NCI-H1048 (cell line): ENCODE results near the gene L3MBTL4.
"Not testable (repeated sequence)": the region's sequence is repeated elsewhere in the genome, so short reads cannot be mapped to it uniquely, and the experiment has no call there.

Experiments used
- DNase-seq: peaks from one replicate; lab custom pipeline; 2025; lab: John Stamatoyannopoulos, UW

L3MBTL4 gene

GRCh38 chr18:6185782-6186181, 228.9 kb downstream of the L3MBTL4 start:
- not testable (repeated sequence) for DNase-seq

GRCh38 chr18:6174983-6175745, 239.5 kb downstream of the L3MBTL4 start:
- no peak for DNase-seq

GRCh38 chr18:6170604-6171003, 244.1 kb downstream of the L3MBTL4 start:
- DNase-seq, result no peak

- DNase-seq, result no peak
Measured at GRCh38 chr18:6161549-6161948, 253.2 kb downstream of the L3MBTL4 start.

GRCh38 chr18:6159426-6159825, 255.3 kb downstream of the L3MBTL4 start:
- DNase-seq, result no peak

GRCh38 chr18:6158958-6159357, 255.8 kb downstream of the L3MBTL4 start:
- no peak for DNase-seq

- no peak for DNase-seq
Measured at GRCh38 chr18:6156446-6156845, 258.3 kb downstream of the L3MBTL4 start.

- no peak for DNase-seq
Measured at GRCh38 chr18:6155707-6156106, 259.0 kb downstream of the L3MBTL4 start.

GRCh38 chr18:6150430-6150829, 264.3 kb downstream of the L3MBTL4 start:
- DNase-seq, result no peak

GRCh38 chr18:6146307-6146661, 268.4 kb downstream of the L3MBTL4 start:
- DNase-seq, result no peak

GRCh38 chr18:6145645-6146306, 268.9 kb downstream of the L3MBTL4 start:
- DNase-seq, result no peak

GRCh38 chr18:6139007-6139406, 275.7 kb downstream of the L3MBTL4 start:
- no peak for DNase-seq

GRCh38 chr18:6135901-6136300, 278.8 kb downstream of the L3MBTL4 start:
- DNase-seq, result not testable (repeated sequence)

- not testable (repeated sequence) for DNase-seq
Measured at GRCh38 chr18:6135029-6135428, 279.7 kb downstream of the L3MBTL4 start.

- DNase-seq, result no peak
Measured at GRCh38 chr18:6132751-6133368, 281.9 kb downstream of the L3MBTL4 start.

GRCh38 chr18:6120820-6121279, 293.9 kb downstream of the L3MBTL4 start:
- DNase-seq, result no peak

- DNase-seq, result no peak
Measured at GRCh38 chr18:6119761-6120160, 294.9 kb downstream of the L3MBTL4 start.

- no peak for DNase-seq
Measured at GRCh38 chr18:6118080-6118479, 296.6 kb downstream of the L3MBTL4 start.

- no peak for DNase-seq
Measured at GRCh38 chr18:6115710-6116109, 299.0 kb downstream of the L3MBTL4 start.

- no peak for DNase-seq
Measured at GRCh38 chr18:6113650-6114049, 301.1 kb downstream of the L3MBTL4 start.

GRCh38 chr18:6111726-6112125, 303.0 kb downstream of the L3MBTL4 start:
- DNase-seq, result no peak

- DNase-seq, result no peak
Measured at GRCh38 chr18:6109743-6110142, 305.0 kb downstream of the L3MBTL4 start.

- DNase-seq, result no peak
Measured at GRCh38 chr18:6107794-6108193, 306.9 kb downstream of the L3MBTL4 start.
